Astrocyte (in vitro differentiated cells and primary cell): ENCODE data around the gene KRT80. TPM values are rescaled to one million over a fixed set of nuclear protein-coding genes. Genes with fewer than 3 reads are reported as not detected.

ENCODE experiments used
- DNase-seq: peaks from one replicate; pipeline ENCODE4 v3.0.0-alpha.2; 2010; ENCODE audit warnings: low read depth
- FAIRE-seq: peaks from 2 replicates; lab custom pipeline; 2011; peaks lifted over from hg19 to GRCh38; lab: Jason Lieb, UNC
- H2AFZ ChIP-seq: 2 replicates; pipeline ENCODE4 v1.6.0; 2012; ENCODE audit warnings: low read depth, low read length, inconsistent platforms
- H3K27ac ChIP-seq: 2 replicates; pipeline ENCODE4 v1.5.1; 2011; ENCODE audit warnings: low read depth, low read length, inconsistent platforms
- H3K27me3 ChIP-seq: 2 replicates; pipeline ENCODE4 v1.6.0; 2011; ENCODE audit warnings: low read length, inconsistent platforms; ENCODE audit not compliant: insufficient read depth
- H3K36me3 ChIP-seq: 2 replicates; pipeline ENCODE4 v1.5.1; 2011; ENCODE audit warnings: low read length, inconsistent platforms; ENCODE audit not compliant: insufficient read depth
- H3K4me1 ChIP-seq: 2 replicates; pipeline ENCODE4 v1.5.1; 2011; ENCODE audit warnings: low read length, inconsistent platforms; ENCODE audit not compliant: insufficient read depth
- H3K4me2 ChIP-seq: 2 replicates; pipeline ENCODE4 v1.6.0; 2012; ENCODE audit warnings: low read length, inconsistent platforms
- H3K4me3 ChIP-seq: 2 replicates; pipeline ENCODE4 v1.5.1; 2011; ENCODE audit warnings: low read depth, mild to moderate bottlenecking, low read length, inconsistent platforms; ENCODE audit not compliant: insufficient read depth
- H3K79me2 ChIP-seq: 2 replicates; pipeline ENCODE4 v1.6.0; 2012; ENCODE audit warnings: mild to moderate bottlenecking, low read length, inconsistent platforms; ENCODE audit not compliant: insufficient read depth
- H3K9ac ChIP-seq: 2 replicates; pipeline ENCODE4 v1.6.0; 2012; ENCODE audit warnings: mild to moderate bottlenecking, low read length, inconsistent platforms
- H3K9me3 ChIP-seq: 2 replicates; pipeline ENCODE4 v1.5.1; 2012; ENCODE audit warnings: low read depth, mild to moderate bottlenecking, low read length, inconsistent platforms; ENCODE audit not compliant: insufficient read depth
- H4K20me1 ChIP-seq: 2 replicates; pipeline ENCODE4 v1.6.0; 2012; ENCODE audit warnings: low read length, inconsistent platforms; ENCODE audit not compliant: insufficient read depth
- H3K27ac Mint-ChIP-seq: one replicate; pipeline ENCODE4 v1.8.0; 2021; ENCODE audit warnings: mild to moderate bottlenecking, mixed read lengths; ENCODE audit not compliant: unreplicated experiment
- H3K27me3 Mint-ChIP-seq: one replicate; pipeline ENCODE4 v1.8.0; 2021; ENCODE audit warnings: low read depth, mixed read lengths; ENCODE audit not compliant: unreplicated experiment
- H3K36me3 Mint-ChIP-seq: one replicate; pipeline ENCODE4 v1.8.0; 2021; ENCODE audit warnings: low read depth, mixed read lengths; ENCODE audit not compliant: unreplicated experiment
- H3K4me1 Mint-ChIP-seq: one replicate; pipeline ENCODE4 v1.8.0; 2021; ENCODE audit warnings: low read depth, mixed read lengths; ENCODE audit not compliant: unreplicated experiment
- H3K4me3 Mint-ChIP-seq: one replicate; pipeline ENCODE4 v1.8.0; 2021; ENCODE audit warnings: mild to moderate bottlenecking, moderate library complexity, mixed read lengths; ENCODE audit not compliant: unreplicated experiment
- H3K9me3 Mint-ChIP-seq: one replicate; pipeline ENCODE4 v1.8.0; 2021; ENCODE audit warnings: mild to moderate bottlenecking, mixed read lengths; ENCODE audit not compliant: unreplicated experiment
- CTCF ChIP-seq: IDR thresholded peaks from 2 replicates; pipeline ENCODE4 v1.5.1; 2011; ENCODE audit warnings: low read depth, mild to moderate bottlenecking, inconsistent platforms, low read length, moderate library complexity; ENCODE audit not compliant: insufficient read depth
- EZH2 ChIP-seq: IDR thresholded peaks from 2 replicates; pipeline ENCODE4 v1.6.1; 2012; ENCODE audit warnings: mild to moderate bottlenecking, low read length, inconsistent platforms; ENCODE audit not compliant: insufficient read depth
- total RNA-seq: library from RNA; stranded (reverse); gene quantifications from 2 replicates; pipeline ENCODE4 v1.2.1, GENCODE V29; 2021

Gene KRT80
- total RNA-seq, 1 donor from 2014 or later, result 3.6 TPM

GRCh38 chr12:52137746-52138145, 54.1 kb downstream of the KRT80 start:
- H3K36me3 ChIP-seq, result no peaks in the 10 kb centered on the region
- H3K36me3 Mint-ChIP-seq, result no peaks in the 10 kb centered on the region
- H3K4me3 ChIP-seq, result no peak overlapping the region
- no peak overlapping the region for H3K4me3 Mint-ChIP-seq
- H3K27me3 Mint-ChIP-seq, result peaks cover 34% of the 10 kb centered on the region
- TF ChIP-seq CTCF (no peak), EZH2 (no peak)
- no peak overlapping the region for H3K27ac Mint-ChIP-seq
- no peak for DNase-seq
- H2AFZ ChIP-seq, result no peak overlapping the region
- no peaks in the 10 kb centered on the region for H3K9me3 Mint-ChIP-seq
- no peak overlapping the region for H3K9ac ChIP-seq
- H3K27me3 ChIP-seq, result peaks cover 8% of the 10 kb centered on the region
- peaks cover 4% of the 10 kb centered on the region for H3K4me1 Mint-ChIP-seq
- no peak overlapping the region for H3K27ac ChIP-seq
- H3K9me3 ChIP-seq, result no peaks in the 10 kb centered on the region
- H4K20me1 ChIP-seq, result no peaks in the 10 kb centered on the region
- no peak overlapping the region for H3K4me2 ChIP-seq
- no peaks in the 10 kb centered on the region for H3K4me1 ChIP-seq
- FAIRE-seq, result no peak
- H3K79me2 ChIP-seq, result no peaks in the 10 kb centered on the region

- no peak for FAIRE-seq
- no peak overlapping the region for H3K27ac Mint-ChIP-seq
- no peaks in the 10 kb centered on the region for H4K20me1 ChIP-seq
- peaks cover 11% of the 10 kb centered on the region for H3K27me3 ChIP-seq
- no peak overlapping the region for H3K4me3 ChIP-seq
- H3K79me2 ChIP-seq, result no peaks in the 10 kb centered on the region
- peaks cover 3% of the 10 kb centered on the region for H3K36me3 Mint-ChIP-seq
- H3K9me3 Mint-ChIP-seq, result peaks cover 1% of the 10 kb centered on the region
- H2AFZ ChIP-seq, result no peak overlapping the region
- no peak overlapping the region for H3K4me3 Mint-ChIP-seq
- H3K9me3 ChIP-seq, result no peaks in the 10 kb centered on the region
- TF ChIP-seq EZH2, result no peak
- TF ChIP-seq CTCF, result no peak
- H3K4me2 ChIP-seq, result no peak overlapping the region
- H3K9ac ChIP-seq, result no peak overlapping the region
- H3K4me1 ChIP-seq, result no peaks in the 10 kb centered on the region
- no peak overlapping the region for H3K27ac ChIP-seq
- H3K4me1 Mint-ChIP-seq, result no peaks in the 10 kb centered on the region
- DNase-seq, result no peak
- H3K36me3 ChIP-seq, result no peaks in the 10 kb centered on the region
- H3K27me3 Mint-ChIP-seq, result peaks cover 30% of the 10 kb centered on the region
Observed at GRCh38 chr12:52132754-52133161, 59.1 kb downstream of the KRT80 start.

- Mint-ChIP-seq H3K27me3 (peaks cover 28% of the 10 kb centered on the region), H3K36me3 (peaks cover 3% of the 10 kb centered on the region), H3K4me3 (no peak overlapping the region), H3K4me1 (no peaks in the 10 kb centered on the region), H3K27ac (no peak overlapping the region), H3K9me3 (peaks cover 1% of the 10 kb centered on the region)
- H3K4me2 ChIP-seq, result no peak overlapping the region
- H3K4me3 ChIP-seq, result no peak overlapping the region
- FAIRE-seq, result no peak
- no peaks in the 10 kb centered on the region for H3K4me1 ChIP-seq
- no peak for TF ChIP-seq CTCF
- TF ChIP-seq EZH2, result no peak
- no peaks in the 10 kb centered on the region for H3K9me3 ChIP-seq
- DNase-seq, result no peak
- no peak overlapping the region for H3K27ac ChIP-seq
- H2AFZ ChIP-seq, result no peak overlapping the region
- H4K20me1 ChIP-seq, result no peaks in the 10 kb centered on the region
- H3K9ac ChIP-seq, result no peak overlapping the region
- H3K79me2 ChIP-seq, result no peaks in the 10 kb centered on the region
- H3K36me3 ChIP-seq, result no peaks in the 10 kb centered on the region
- H3K27me3 ChIP-seq, result peaks cover 11% of the 10 kb centered on the region
Observed at GRCh38 chr12:52130711-52131110, 61.1 kb downstream of the KRT80 start.
